ENCODE data around the gene DDTL.
"Not testable (repeated sequence)": the region's sequence is repeated elsewhere in the genome, so short reads cannot be mapped to it uniquely, and the experiment has no call there.

Gene DDTL

GRCh38 chr22:23970816-23971486 lies 4.3 kb downstream of the DDTL start:
- DNase-seq = no peak

DNA sequence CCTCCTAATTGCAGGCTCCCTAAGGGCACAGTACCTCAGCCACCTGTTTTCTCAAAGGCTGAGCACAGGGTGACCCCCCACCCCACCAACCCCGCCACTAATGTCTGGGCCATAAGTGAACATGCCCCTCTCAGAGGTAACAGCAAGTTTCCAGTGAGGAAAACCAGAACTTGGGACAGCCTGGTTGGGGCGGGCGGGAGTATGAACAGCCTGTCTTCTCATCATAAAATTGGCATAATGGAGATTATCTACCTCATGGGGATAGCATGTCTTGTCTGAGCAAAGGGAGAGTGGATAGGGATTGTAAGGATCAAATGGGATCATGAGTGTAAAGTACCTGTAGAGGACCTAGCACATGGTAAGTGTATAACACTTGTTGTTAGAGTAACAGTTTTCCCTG lies 5.2 kb downstream of the DDTL start:
- DNase-seq = not testable (repeated sequence)

- not testable (repeated sequence) for DNase-seq
Observed at GRCh38 chr22:23974345-23974744, 7.7 kb downstream of the DDTL start, which contains the start of gene DDT. Gene DDT (minus strand): TSS chr22:23974441. CDS start chr22:23974414, 27 bp downstream.

DNA sequence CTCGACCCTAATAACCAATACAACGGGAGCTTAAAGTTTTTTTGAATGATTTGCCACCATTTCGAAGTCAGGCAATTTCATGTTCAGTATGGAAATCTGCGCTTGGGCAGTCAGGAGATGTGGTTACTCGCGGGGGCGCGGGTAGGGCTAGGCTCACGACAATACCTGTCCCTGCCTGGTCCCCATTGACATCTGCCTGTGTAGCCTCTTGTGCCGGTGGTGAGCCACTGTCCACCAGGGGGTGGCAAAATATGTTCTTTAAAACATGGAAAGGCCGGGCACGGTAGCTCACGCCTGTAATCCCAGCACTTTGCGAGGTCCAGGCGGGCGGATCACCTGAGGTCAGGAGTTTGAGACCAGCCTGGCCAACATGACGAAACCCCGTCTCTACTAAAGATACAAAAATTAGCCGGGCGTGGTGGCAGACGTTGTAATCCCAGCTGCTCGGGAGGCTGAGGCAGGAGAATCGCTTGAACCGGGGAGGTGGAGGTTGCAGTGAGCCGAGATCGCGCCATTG lies 8.2 kb downstream of the DDTL start:
- not testable (repeated sequence) for DNase-seq

- not testable (repeated sequence) for DNase-seq
Observed at GRCh38 chr22:23977304-23977703, 10.6 kb downstream of the DDTL start.

- not testable (repeated sequence) for DNase-seq
Observed at GRCh38 chr22:23979557-23980240, 13.0 kb downstream of the DDTL start, which contains the start of gene GSTT2. Gene GSTT2 (plus strand): TSS chr22:23980134.

GRCh38 chr22:23980567-23980966 lies 13.9 kb downstream of the DDTL start:
- DNase-seq = not testable (repeated sequence)

DNA sequence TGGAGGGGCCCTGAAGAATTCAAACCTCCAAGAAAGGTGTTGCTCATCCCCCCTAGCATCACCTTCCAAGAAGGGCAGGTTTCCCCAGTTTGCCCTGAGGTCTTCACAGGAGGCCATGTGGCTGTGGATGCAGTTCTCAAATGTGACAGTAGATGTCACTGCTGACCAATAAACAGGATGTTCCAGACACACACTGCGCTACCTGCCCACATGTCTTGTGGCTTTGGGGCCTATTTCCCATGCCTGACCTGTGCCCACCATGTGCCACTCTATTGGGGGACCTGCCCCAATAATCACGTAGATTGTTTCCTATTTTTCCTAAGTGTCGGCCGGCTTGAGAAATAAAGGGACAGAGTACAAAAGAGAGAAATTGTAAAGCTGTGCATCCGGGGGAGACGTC lies 17.7 kb downstream of the DDTL start:
- DNase-seq = no peak

DNA sequence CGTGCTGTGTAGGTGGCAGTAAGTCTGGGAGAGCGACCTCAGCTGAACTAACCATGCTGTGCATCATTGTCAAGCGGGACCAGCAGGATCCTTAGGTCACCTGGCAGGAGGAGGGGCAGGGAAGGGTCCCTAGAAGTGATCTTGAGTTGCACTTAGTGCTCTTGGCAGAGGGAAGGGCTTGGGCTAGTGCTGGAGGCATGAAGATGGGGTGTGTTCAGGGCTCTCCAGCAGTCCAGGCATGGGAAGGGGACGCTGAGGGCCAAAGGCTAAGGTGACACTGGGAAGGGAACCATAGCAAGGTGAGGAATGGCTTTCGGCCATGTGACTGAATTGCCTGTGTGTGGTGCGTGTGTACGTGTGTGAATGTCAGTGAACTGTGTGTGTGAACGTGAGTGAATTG lies 19.4 kb downstream of the DDTL start:
- not testable (repeated sequence) for DNase-seq

- not testable (repeated sequence) for DNase-seq
Observed at GRCh38 chr22:23986538-23987178, 20.0 kb downstream of the DDTL start.

- not testable (repeated sequence) for DNase-seq
Observed at GRCh38 chr22:23989583-23990244, 23.0 kb downstream of the DDTL start.

DNA sequence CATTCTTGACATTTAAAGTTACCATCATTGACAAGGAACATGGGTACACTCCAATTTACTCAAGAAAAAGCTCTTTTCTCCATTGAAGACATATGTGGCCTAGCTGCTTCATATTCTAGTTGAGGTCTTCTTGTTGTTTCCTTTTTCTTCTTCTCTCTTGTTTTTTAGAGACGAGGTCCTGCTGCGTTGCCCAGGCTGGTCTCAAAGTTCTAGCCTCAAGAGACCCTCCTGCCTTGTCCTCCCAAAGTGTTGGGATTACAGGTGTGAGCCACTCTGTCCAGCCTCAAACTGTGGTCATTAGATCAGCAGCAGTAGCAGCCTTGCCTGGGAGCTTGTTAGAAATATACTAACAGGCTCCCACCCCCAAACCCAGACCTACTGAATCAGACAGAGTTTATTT lies 26.4 kb downstream of the DDTL start:
- DNase-seq = not testable (repeated sequence)

DNA sequence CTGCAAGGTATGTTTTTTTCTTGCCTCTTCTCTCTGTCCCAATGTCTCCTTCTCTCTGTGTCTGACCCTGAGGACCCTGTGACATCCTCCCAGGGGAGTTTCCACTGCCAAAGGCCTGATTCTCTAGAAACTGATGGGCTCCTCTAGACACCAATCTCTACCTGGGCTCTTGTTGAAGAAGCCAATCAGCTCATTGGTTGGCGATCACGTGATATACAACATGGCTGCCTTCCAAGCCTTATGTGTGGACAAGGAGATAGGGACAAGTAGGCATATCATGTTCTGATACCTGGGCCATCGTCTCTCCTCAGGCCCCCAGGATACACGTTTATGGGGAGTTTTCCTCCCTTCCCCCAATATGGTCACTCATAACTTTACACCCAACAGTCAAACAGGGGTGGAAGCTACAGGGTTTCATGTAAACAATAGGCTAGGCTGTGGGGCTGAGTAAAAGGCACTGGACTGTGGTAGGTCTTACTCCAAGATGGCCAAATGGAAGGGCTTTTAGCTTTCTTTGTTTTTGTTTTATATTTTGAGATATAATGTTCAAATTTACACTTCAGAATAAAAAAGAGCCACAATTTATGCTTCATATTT lies 27.0 kb downstream of the DDTL start:
- not testable (repeated sequence) for DNase-seq

GRCh38 chr22:23997092-23997491 lies 30.4 kb downstream of the DDTL start:
- DNase-seq = no peak

DNA sequence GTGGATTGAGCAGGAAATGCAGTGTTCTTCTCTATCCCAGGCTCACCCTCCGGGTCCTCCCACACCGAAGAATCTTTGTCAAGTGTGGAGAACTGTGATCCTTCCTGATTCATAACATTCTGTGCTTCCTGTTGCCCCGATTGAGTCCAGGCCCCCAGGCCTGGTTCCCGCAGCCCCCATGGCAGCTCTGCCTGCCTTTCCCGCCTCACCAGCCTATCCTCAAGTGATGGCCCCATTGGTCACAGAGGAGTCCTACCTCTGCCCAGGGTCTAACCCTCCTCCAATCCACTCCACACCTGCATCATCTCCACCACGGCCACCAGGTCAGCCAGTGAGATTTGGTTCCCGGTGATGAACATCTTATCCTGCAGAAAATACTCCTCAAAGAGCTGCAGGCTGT lies 33.1 kb downstream of the DDTL start:
- DNase-seq = not testable (repeated sequence)

- DNase-seq = no peak
Observed at GRCh38 chr22:24001314-24001713, 34.6 kb downstream of the DDTL start.

GRCh38 chr22:24002272-24002671 lies 35.6 kb downstream of the DDTL start:
- no peak for DNase-seq

- no peak for DNase-seq
Observed at GRCh38 chr22:24002851-24003250, 36.2 kb downstream of the DDTL start.

DNA sequence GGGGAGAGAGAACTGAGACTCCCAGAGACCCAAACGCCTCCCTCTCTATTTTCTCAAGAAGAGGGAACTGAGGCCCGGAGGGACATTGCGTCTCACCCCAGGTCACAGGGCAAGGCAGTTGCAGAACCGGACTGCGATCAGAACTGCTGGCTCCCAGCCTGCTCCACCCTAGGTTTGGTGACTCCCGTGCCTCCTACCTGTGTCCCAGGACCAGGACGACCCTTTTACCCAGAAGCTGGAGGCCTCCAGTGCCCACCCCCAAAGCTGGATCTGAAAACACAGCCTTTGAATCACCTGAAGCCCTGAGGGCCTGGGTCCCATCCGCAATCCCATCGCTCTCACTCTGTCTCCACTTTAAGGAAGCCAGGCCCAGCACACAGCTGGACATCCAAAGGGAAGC lies 37.2 kb downstream of the DDTL start:
- no peak for DNase-seq

- no peak for DNase-seq
Observed at GRCh38 chr22:24005201-24005600, 38.5 kb downstream of the DDTL start, which contains the start of gene GSTT4. Gene GSTT4 (minus strand): TSS chr22:24005453. CDS start chr22:24005356, 97 bp downstream.

DNA sequence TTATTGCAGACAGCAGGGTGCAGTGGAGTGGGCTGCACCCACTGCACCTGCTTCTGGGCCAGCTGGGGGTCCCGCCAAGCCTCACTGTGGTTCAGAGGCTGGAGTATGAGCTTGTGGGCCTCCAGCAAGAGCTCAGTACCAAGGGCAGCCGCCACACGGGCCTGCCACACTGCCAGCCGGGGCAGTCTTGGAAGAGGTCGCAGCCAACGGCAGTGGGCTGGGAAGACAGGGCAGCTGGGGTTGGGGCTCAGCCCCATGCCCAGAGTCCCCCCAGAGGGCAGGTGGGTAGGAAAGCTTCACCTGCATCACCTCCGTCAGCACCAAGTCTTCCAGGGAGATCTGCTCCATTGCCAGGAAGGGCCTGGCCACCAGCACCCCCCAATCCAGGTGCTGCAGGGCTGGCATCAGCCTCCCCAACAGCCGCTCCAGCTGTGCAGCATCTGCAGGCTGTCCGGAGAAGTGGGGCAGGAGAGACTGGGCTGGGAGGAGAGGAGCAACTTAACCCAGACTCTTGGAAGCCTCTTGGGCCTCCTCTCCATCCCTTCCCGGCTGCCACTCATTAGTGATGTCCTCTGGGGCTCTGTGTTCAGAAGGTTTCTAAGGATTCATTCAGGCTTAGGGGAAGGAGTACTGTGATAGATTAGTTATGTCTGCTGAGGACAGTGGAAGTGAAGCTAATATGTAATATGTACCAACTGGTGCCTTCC lies 39.7 kb downstream of the DDTL start:
- DNase-seq = no peak

- no peak for DNase-seq
Observed at GRCh38 chr22:24006914-24007214, 40.2 kb downstream of the DDTL start.

Data from 8988T (cell line).